ENCODE results near the gene MMP7.

The MMP7 gene

DNA sequence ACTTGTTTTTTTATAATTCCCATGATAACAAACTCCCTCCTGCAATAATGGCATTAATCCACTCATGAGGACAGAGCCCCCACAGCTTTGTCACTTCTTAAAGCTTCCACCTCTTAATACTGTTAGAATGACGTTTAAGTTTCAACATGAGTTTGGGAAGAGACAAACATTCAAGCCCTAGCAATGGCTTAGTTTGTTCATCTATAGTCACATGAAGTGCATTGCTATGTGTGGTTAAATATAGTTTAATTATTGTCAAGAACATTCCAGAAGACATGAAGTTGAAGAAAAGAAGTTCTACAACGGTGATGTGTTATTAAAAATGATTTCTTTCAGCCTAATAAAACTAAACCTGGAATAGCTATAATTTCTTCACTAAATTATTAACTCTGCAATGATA lies 30.6 kb downstream of the MMP7 start:
- no peak overlapping the region for H3K4me3 ChIP-seq (ENCODE audit: low read depth, low read length)
- DNase-seq (ENCODE audit: low read depth), result no peak
- TF ChIP-seq, protein P1, sequence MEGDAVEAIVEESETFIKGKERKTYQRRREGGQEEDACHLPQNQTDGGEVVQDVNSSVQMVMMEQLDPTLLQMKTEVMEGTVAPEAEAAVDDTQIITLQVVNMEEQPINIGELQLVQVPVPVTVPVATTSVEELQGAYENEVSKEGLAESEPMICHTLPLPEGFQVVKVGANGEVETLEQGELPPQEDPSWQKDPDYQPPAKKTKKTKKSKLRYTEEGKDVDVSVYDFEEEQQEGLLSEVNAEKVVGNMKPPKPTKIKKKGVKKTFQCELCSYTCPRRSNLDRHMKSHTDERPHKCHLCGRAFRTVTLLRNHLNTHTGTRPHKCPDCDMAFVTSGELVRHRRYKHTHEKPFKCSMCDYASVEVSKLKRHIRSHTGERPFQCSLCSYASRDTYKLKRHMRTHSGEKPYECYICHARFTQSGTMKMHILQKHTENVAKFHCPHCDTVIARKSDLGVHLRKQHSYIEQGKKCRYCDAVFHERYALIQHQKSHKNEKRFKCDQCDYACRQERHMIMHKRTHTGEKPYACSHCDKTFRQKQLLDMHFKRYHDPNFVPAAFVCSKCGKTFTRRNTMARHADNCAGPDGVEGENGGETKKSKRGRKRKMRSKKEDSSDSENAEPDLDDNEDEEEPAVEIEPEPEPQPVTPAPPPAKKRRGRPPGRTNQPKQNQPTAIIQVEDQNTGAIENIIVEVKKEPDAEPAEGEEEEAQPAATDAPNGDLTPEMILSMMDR (IDR thresholded peaks at IDR 0.05; ENCODE audit: low read depth, low read length, missing control alignments), result no peak

- TF ChIP-seq, protein P1 (IDR thresholded peaks at IDR 0.05; ENCODE audit: low read depth, low read length, missing control alignments), result no peak
- DNase-seq (ENCODE audit: low read depth), result no peak
- no peak overlapping the region for H3K4me3 ChIP-seq (ENCODE audit: low read depth, low read length)
Observed at GRCh38 chr11:102499151-102499550, 31.4 kb downstream of the MMP7 start.

- H3K4me3 ChIP-seq (ENCODE audit: low read depth, low read length), result no peak overlapping the region
- TF ChIP-seq, protein P1 (IDR thresholded peaks at IDR 0.05; ENCODE audit: low read depth, low read length, missing control alignments), result no peak
- DNase-seq (ENCODE audit: low read depth), result no peak
Observed at GRCh38 chr11:102497061-102497460, 33.5 kb downstream of the MMP7 start.

DNA sequence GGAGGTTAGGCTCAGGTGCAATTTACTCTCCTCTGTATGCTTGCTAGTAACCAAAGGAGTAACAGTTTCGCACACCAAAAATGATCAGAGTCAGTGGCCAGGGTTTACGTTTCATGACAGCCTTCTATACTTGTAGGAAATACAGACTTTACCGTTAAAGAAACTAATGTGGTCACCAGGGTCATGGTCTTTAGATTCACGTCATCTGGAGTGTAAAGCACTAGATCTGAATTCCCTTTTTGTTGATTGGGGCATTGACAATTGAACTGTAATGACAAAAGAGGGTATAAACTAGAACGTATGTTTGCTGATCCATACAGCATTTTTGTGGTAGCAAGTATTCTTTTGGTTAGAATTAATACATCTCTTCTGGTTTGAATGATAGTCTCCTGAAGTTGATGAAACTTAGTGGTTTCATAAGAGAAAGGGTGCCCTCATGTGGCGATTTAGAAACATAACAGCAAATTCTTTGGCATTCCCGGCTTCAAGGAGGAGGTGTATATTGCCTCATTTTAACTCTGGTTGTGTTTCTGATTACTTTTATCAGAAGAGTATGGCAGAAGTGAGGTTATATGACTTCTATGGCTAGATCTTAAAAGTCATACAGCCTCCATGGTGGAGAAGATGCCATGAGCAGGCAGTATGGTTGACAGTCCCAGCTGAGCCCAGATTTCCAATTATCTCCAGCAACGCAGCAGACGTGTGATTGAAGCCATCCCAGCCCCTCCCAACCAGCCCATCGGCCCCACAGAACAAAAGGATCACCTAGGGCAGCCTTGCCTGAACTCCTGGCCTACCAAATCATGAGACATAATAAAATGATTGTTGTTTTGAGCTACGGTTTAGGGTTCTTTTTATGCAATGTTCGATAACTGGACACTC lies 35.1 kb downstream of the MMP7 start:
- H3K4me3 ChIP-seq (ENCODE audit: low read depth, low read length), result no peak overlapping the region
- TF ChIP-seq, protein P1 (IDR thresholded peaks at IDR 0.05; ENCODE audit: low read depth, low read length, missing control alignments), result peak; percentile 59
- peak; percentile 55 for DNase-seq (ENCODE audit: low read depth)

DNA sequence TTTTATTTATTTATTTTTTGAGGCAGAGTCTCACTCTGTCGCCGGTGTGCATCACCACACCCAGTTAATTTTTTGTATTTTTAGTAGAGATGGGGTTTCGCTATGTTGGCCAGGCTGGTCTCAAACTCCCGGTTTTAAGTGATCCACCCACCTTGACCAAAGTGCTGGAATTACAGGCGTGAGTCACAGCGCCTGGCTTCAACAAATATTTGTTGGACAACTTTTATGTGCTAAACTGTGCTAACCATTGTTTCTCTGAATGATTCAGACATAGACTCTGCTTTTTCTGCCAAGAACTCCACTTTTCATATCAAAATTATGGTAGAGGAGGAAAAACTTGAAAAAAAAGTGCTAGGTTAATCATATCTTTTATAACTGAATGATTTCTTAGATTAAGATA lies 36.3 kb downstream of the MMP7 start:
- TF ChIP-seq, protein P1 (IDR thresholded peaks at IDR 0.05; ENCODE audit: low read depth, low read length, missing control alignments), result no peak
- no peak for DNase-seq (ENCODE audit: low read depth)
- H3K4me3 ChIP-seq (ENCODE audit: low read depth, low read length), result no peak overlapping the region

GRCh38 chr11:102493524-102493923 lies 37.0 kb downstream of the MMP7 start:
- TF ChIP-seq, protein P1 (IDR thresholded peaks at IDR 0.05; ENCODE audit: low read depth, low read length, missing control alignments), result no peak
- no peak overlapping the region for H3K4me3 ChIP-seq (ENCODE audit: low read depth, low read length)
- no peak for DNase-seq (ENCODE audit: low read depth)

DNA sequence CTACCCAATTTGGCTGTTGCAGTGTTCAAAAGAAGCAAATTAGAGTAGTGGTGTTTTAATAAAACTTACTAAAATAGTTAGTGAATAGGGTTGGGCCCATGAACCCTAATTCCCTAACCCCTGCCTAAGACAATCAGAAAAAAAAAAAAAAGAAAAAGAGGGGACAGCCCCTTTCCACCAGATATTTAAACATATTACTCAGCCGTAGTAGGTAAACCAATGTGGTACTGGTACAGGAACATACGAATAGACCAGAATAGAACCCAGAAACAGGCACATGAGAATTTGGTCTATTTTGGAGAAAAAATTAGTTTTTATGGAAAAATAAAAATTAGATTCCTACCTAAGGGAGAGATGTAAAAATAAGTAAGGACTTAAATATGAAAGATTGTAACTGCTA lies 38.6 kb downstream of the MMP7 start:
- no peak for DNase-seq (ENCODE audit: low read depth)
- H3K4me3 ChIP-seq (ENCODE audit: low read depth, low read length), result no peak overlapping the region
- TF ChIP-seq, protein P1 (IDR thresholded peaks at IDR 0.05; ENCODE audit: low read depth, low read length, missing control alignments), result no peak

Data from GM12864 (cell line).